ENCODE results near the gene APBA2.

The APBA2 gene

GRCh38 chr15:28952666-28953491 lies 67.1 kb downstream of the APBA2 start:
- Histone ChIP-seq H3K18ac (ENCODE audit: low read length) (no peak overlapping the region), H2AK5ac (ENCODE audit: low read depth, low read length) (no peak overlapping the region), H3K9ac (ENCODE audit: low read depth, low read length, poor library complexity) (no peak overlapping the region), H2AFZ (ENCODE audit: low read length) (no peak overlapping the region), H3K9me3 (replicated peaks in 1 of 2; ENCODE audit: control insufficient read depth in 2 of 2, insufficient read depth in 1 of 2, low read depth in 1 of 2, low read length in 2 of 2) (peaks cover 0 to 8% of the 10 kb centered on the region in 2 donors), H4K91ac (ENCODE audit: low read depth, low read length, poor library complexity) (no peak overlapping the region), H3K4me1 (ENCODE audit: control insufficient read depth in 2 of 2, insufficient read depth in 1 of 2, low read depth in 1 of 2, low read length in 2 of 2) (peaks cover 15 to 17% of the 10 kb centered on the region in 2 donors), H2BK120ac (ENCODE audit: low read depth, low read length) (no peak overlapping the region), H2BK5ac (ENCODE audit: low read length) (no peak overlapping the region), H3K27me3 (ENCODE audit: control insufficient read depth in 3 of 3, insufficient read depth in 3 of 3, low read depth in 1 of 3, low read length in 3 of 3) (no peaks in the 10 kb centered on the region), H3K36me3 (replicated peaks in 1 of 2; ENCODE audit: control insufficient read depth in 2 of 2, insufficient read depth in 2 of 2, low read length in 2 of 2) (peaks cover 2 to 4% of the 10 kb centered on the region in 2 donors), H3K4ac (ENCODE audit: low read length) (no peak overlapping the region), H4K8ac (ENCODE audit: low read depth, low read length) (no peak overlapping the region), H3K14ac (ENCODE audit: low read length) (no peak overlapping the region), H3K4me3 (ENCODE audit: low read length in 2 of 2) (no peak overlapping the region), H3K27ac (replicated peaks; ENCODE audit: low read length) (no peak overlapping the region), H2BK15ac (ENCODE audit: low read length) (no peak overlapping the region), H3K79me1 (ENCODE audit: low read depth, low read length) (peaks cover 5% of the 10 kb centered on the region), H3K23ac (ENCODE audit: low read depth, low read length, poor library complexity) (no peak overlapping the region), H2BK12ac (ENCODE audit: low read length) (no peak overlapping the region), H3K4me2 (ENCODE audit: insufficient read depth, low read length, poor library complexity, severe bottlenecking) (no peak overlapping the region)
- DNase-seq (ENCODE audit: low spot score): no peak
- WGBS, 2 donors (ENCODE audit: extremely low coverage in 2 of 2, insufficient read length in 2 of 2, insufficient replicate concordance in 1 of 2): no CpG with 5 or more reads among the region's 7 CpGs

GRCh38 chr15:28953573-28954195 lies 67.9 kb downstream of the APBA2 start:
- Histone ChIP-seq H2BK5ac (ENCODE audit: low read length) (no peak overlapping the region), H2BK120ac (ENCODE audit: low read depth, low read length) (no peak overlapping the region), H2BK12ac (ENCODE audit: low read length) (no peak overlapping the region), H3K4me1 (ENCODE audit: control insufficient read depth in 2 of 2, insufficient read depth in 1 of 2, low read depth in 1 of 2, low read length in 2 of 2) (peaks cover 15 to 17% of the 10 kb centered on the region in 2 donors), H3K36me3 (replicated peaks in 1 of 2; ENCODE audit: control insufficient read depth in 2 of 2, insufficient read depth in 2 of 2, low read length in 2 of 2) (peaks cover 2 to 4% of the 10 kb centered on the region in 2 donors), H3K9ac (ENCODE audit: low read depth, low read length, poor library complexity) (no peak overlapping the region), H3K4ac (ENCODE audit: low read length) (no peak overlapping the region), H2AK5ac (ENCODE audit: low read depth, low read length) (no peak overlapping the region), H3K4me2 (ENCODE audit: insufficient read depth, low read length, poor library complexity, severe bottlenecking) (no peak overlapping the region), H3K18ac (ENCODE audit: low read length) (no peak overlapping the region), H3K27me3 (ENCODE audit: control insufficient read depth in 3 of 3, insufficient read depth in 3 of 3, low read depth in 1 of 3, low read length in 3 of 3) (no peaks in the 10 kb centered on the region), H3K9me3 (replicated peaks in 1 of 2; ENCODE audit: control insufficient read depth in 2 of 2, insufficient read depth in 1 of 2, low read depth in 1 of 2, low read length in 2 of 2) (peaks cover 0 to 8% of the 10 kb centered on the region in 2 donors), H3K23ac (ENCODE audit: low read depth, low read length, poor library complexity) (no peak overlapping the region), H3K4me3 (ENCODE audit: low read length in 2 of 2) (peak overlapping the region in 1 of 2 donors; percentile 13), H2BK15ac (ENCODE audit: low read length) (no peak overlapping the region), H3K14ac (ENCODE audit: low read length) (no peak overlapping the region), H4K8ac (ENCODE audit: low read depth, low read length) (no peak overlapping the region), H3K79me1 (ENCODE audit: low read depth, low read length) (peaks cover 5% of the 10 kb centered on the region), H3K27ac (replicated peaks; ENCODE audit: low read length) (no peak overlapping the region), H2AFZ (ENCODE audit: low read length) (no peak overlapping the region), H4K91ac (ENCODE audit: low read depth, low read length, poor library complexity) (no peak overlapping the region)
- WGBS, 2 donors (ENCODE audit: extremely low coverage in 2 of 2, insufficient read length in 2 of 2, insufficient replicate concordance in 1 of 2): no CpG with 5 or more reads among the region's 15 CpGs
- DNase-seq (ENCODE audit: low spot score): no peak

- no peak overlapping the region for H3K27ac ChIP-seq (replicated peaks; ENCODE audit: low read length)
These were observed 68.8 kb downstream of the APBA2 start for GRCh38 chr15:28954466-28955159.

More at GRCh38 chr15:28954466-28955159, 68.8 kb downstream of the APBA2 start:
- Histone ChIP-seq H4K8ac (ENCODE audit: low read depth, low read length) (no peak overlapping the region), H2AFZ (ENCODE audit: low read length) (no peak overlapping the region), H2BK12ac (ENCODE audit: low read length) (no peak overlapping the region), H4K91ac (ENCODE audit: low read depth, low read length, poor library complexity) (no peak overlapping the region), H2BK120ac (ENCODE audit: low read depth, low read length) (no peak overlapping the region), H2BK5ac (ENCODE audit: low read length) (no peak overlapping the region), H3K9me3 (replicated peaks in 1 of 2; ENCODE audit: control insufficient read depth in 2 of 2, insufficient read depth in 1 of 2, low read depth in 1 of 2, low read length in 2 of 2) (peaks cover 4 to 8% of the 10 kb centered on the region in 2 donors), H3K4me2 (ENCODE audit: insufficient read depth, low read length, poor library complexity, severe bottlenecking) (no peak overlapping the region), H3K18ac (ENCODE audit: low read length) (peak overlapping the region; percentile 32), H3K79me1 (ENCODE audit: low read depth, low read length) (peaks cover 8% of the 10 kb centered on the region), H3K4me3 (ENCODE audit: low read length in 2 of 2) (no peak overlapping the region), H2AK5ac (ENCODE audit: low read depth, low read length) (no peak overlapping the region), H3K9ac (ENCODE audit: low read depth, low read length, poor library complexity) (no peak overlapping the region), H3K36me3 (replicated peaks in 1 of 2; ENCODE audit: control insufficient read depth in 2 of 2, insufficient read depth in 2 of 2, low read length in 2 of 2) (peaks cover 0 to 2% of the 10 kb centered on the region in 2 donors), H3K4ac (ENCODE audit: low read length) (no peak overlapping the region), H3K4me1 (ENCODE audit: control insufficient read depth in 2 of 2, insufficient read depth in 1 of 2, low read depth in 1 of 2, low read length in 2 of 2) (peaks cover 15 to 17% of the 10 kb centered on the region in 2 donors), H3K27me3 (ENCODE audit: control insufficient read depth in 3 of 3, insufficient read depth in 3 of 3, low read depth in 1 of 3, low read length in 3 of 3) (no peaks in the 10 kb centered on the region), H3K23ac (ENCODE audit: low read depth, low read length, poor library complexity) (no peak overlapping the region), H2BK15ac (ENCODE audit: low read length) (no peak overlapping the region), H3K14ac (ENCODE audit: low read length) (peak overlapping the region; percentile 26)
- no CpG with 5 or more reads among the region's 12 CpGs for WGBS, 2 donors (ENCODE audit: extremely low coverage in 2 of 2, insufficient read length in 2 of 2, insufficient replicate concordance in 1 of 2)
- no peak for DNase-seq (ENCODE audit: low spot score)
